Tibial artery (tissue), 4 donors: ENCODE results near the gene ERP27.
A peak's percentile ranks its signal among the peaks of the same experiment; 100 is the strongest.

Source experiments
- DNase-seq, 2 donors: peaks; one replicate each; pipeline ENCODE4 v3.0.0-alpha.2; 2019
- H3K27ac ChIP-seq, 2 donors: fragments of 200-600 bp; sonication (generic) in 1 of 2; 1 replicate in 1 of 2; 2 replicates in 1 of 2; pipeline ENCODE4 v1.5.1; 2018 to 2019; ENCODE audit warnings: mild to moderate bottlenecking in 1 of 2
- H3K27me3 ChIP-seq, 2 donors: fragments of 200-600 bp; sonication (generic) in 1 of 2; one replicate each; pipeline versions ENCODE4 v1.5.1 to v1.6.0; 2016 to 2019
- H3K36me3 ChIP-seq, 3 donors: fragments of 200-600 bp; sonication (generic) in 2 of 3; one replicate each; pipeline ENCODE4 v1.5.1; 2016 to 2019; ENCODE audit warnings: mild to moderate bottlenecking in 2 of 3
- H3K4me1 ChIP-seq, 4 donors: fragments of 200-600 bp; sonication (generic) in 2 of 4; 1 replicate in 3 of 4; 2 replicates in 1 of 4; pipeline ENCODE4 v1.5.1; 2016 to 2019
- H3K4me3 ChIP-seq, 2 donors: fragments of 200-600 bp; sonication (generic) in 1 of 2; 1 replicate in 1 of 2; 2 replicates in 1 of 2; pipeline ENCODE4 v1.5.1; 2018 to 2019; ENCODE audit warnings: mild to moderate bottlenecking in 2 of 2
- H3K9me3 ChIP-seq, 3 donors: fragments of 200-600 bp; sonication (generic) in 1 of 3; one replicate each; pipeline ENCODE4 v1.5.1; 2016 to 2019
- CTCF ChIP-seq, 2 experiments: fragments of 200-600 bp in 1 of 2; fragments of 450-650 bp in 1 of 2; IDR thresholded peaks; one replicate each; pipeline ENCODE4 v1.5.1; 2017 to 2019; ENCODE audit warnings: antibody characterized with exemption in 2 of 2, mild to moderate bottlenecking in 1 of 2, moderate library complexity in 1 of 2
- intact Hi-C: fragments of 100-400 bp; cut with DNase I; formaldehyde crosslinking; loops from one replicate; pipeline ENCODE4 v1.15.0; 2023; ENCODE audit warnings: low total_unique reads

ERP27 gene

DNA sequence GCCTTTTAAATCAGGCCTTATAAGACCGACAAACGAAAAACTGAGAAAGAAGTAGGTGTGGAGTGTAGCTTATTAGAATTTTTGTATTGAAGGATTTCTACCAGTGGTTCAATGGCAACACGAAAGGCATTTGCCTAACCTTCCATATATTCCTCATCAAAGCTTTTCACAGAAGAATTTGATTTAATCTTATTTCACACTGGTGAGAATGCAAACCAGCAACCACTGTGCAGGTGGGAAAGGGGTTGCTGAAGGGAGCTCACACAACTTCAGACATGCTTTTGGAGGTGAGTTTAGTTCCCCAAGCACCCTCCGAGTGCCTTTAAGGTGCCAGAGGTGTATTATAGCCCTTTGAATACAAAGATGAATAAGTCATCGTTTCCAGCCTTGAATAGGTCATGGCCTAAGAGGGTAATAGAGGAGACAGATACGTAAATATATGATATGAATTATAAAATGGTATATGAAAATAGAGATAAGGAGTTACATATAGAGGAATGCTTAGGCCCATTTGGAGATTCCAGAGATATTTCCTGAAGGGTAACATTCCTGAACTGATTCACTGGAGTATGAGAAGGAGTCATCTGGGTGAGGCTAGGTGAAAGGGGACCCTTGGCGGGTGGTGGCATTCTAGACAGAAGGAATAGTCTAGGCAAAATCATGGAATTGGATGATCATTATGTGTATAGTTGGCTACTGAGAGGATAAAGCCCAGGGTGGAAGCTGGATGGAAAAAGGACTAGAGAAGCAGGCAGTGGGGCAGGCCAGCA is 6.4 kb downstream of the ERP27 start:
- no peak for TF ChIP-seq CTCF (IDR thresholded peaks at IDR 0.05)
- no peak for DNase-seq
- Histone ChIP-seq H3K27me3 (no peaks in the 10 kb centered on the region), H3K4me3 (no peak overlapping the region), H3K4me1 (peaks cover 0 to 31% (median 18%) of the 10 kb centered on the region in 4 donors), H3K9me3 (no peaks in the 10 kb centered on the region), H3K27ac (peak overlapping the region in 1 of 2 donors; percentile 41), H3K36me3 (no peaks in the 10 kb centered on the region)
- intact Hi-C loops, result loop anchor here (10.0 kb wide), 1 partner anchor 53 kb away; no protein-coding TSS in a partner anchor

DNA sequence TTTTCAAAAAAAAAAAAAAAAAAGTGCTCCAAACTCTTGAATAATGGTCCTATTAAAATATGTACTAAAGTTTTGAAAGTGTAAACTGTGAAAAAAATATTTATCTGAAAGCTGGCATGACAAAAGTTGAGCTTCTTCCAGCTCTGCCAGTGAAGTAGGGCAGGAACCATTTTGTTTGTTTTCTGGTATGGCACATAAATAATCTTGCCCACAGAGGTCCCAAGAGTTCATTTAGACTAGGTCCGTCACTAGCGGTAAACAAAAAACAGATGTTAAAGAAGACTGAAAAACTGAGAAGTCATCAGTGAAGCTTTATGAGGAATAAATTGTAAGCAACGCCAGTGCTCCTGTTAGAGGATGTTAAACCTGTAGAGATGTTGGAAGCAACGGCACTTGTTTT is 7.0 kb downstream of the ERP27 start:
- intact Hi-C loops, result loop anchor here (10.0 kb wide), 1 partner anchor 53 kb away; no protein-coding TSS in a partner anchor
- H3K27ac ChIP-seq, result peak overlapping the region in 1 of 2 donors; percentile 41
- no peaks in the 10 kb centered on the region for H3K27me3 ChIP-seq
- no peak overlapping the region for H3K4me3 ChIP-seq
- no peak for DNase-seq
- H3K9me3 ChIP-seq, result no peaks in the 10 kb centered on the region
- no peak for TF ChIP-seq CTCF (IDR thresholded peaks at IDR 0.05)
- H3K4me1 ChIP-seq, result peaks cover 0 to 31% (median 18%) of the 10 kb centered on the region in 4 donors
- H3K36me3 ChIP-seq, result no peaks in the 10 kb centered on the region

- Histone ChIP-seq H3K4me1 (peaks cover 0 to 31% (median 18%) of the 10 kb centered on the region in 4 donors), H3K9me3 (no peaks in the 10 kb centered on the region), H3K27me3 (no peaks in the 10 kb centered on the region), H3K4me3 (no peak overlapping the region), H3K27ac (peak overlapping the region in 1 of 2 donors; percentile 41), H3K36me3 (no peaks in the 10 kb centered on the region)
- TF ChIP-seq CTCF (IDR thresholded peaks at IDR 0.05), result peak in 1 of 2 experiments; percentile 21
- DNase-seq, result no peak
- intact Hi-C loops, result loop anchor here (10.0 kb wide), 1 partner anchor 55 kb away; no protein-coding TSS in a partner anchor
Observed at GRCh38 chr12:14930299-14930698, 8.0 kb downstream of the ERP27 start.

DNA sequence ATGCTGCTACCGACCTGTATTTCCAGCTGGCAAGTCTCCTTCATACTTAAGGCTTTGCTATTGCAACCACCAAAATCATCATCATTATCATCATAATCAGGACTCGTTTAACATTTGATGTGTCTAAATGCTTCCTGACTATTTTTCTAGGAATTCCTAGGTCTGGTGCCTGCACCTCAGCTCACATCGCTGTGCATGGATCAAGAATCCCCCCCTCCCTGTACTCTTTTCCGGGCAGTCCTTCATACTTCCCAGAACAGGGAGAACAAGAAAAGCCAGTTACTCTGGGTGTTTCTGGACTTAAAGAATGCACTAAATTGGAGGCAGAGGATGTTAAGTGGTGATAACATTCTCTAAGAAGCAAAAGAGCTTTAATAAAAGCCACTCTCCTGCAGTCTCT is 9.4 kb downstream of the ERP27 start:
- Histone ChIP-seq H3K27ac (peak overlapping the region; percentile 38 to 41), H3K4me1 (peaks cover 0 to 31% (median 18%) of the 10 kb centered on the region in 4 donors), H3K9me3 (no peaks in the 10 kb centered on the region), H3K4me3 (no peak overlapping the region), H3K36me3 (no peaks in the 10 kb centered on the region), H3K27me3 (no peaks in the 10 kb centered on the region)
- no peak for TF ChIP-seq CTCF (IDR thresholded peaks at IDR 0.05)
- intact Hi-C loops, result no loop called here
- no peak for DNase-seq

DNA sequence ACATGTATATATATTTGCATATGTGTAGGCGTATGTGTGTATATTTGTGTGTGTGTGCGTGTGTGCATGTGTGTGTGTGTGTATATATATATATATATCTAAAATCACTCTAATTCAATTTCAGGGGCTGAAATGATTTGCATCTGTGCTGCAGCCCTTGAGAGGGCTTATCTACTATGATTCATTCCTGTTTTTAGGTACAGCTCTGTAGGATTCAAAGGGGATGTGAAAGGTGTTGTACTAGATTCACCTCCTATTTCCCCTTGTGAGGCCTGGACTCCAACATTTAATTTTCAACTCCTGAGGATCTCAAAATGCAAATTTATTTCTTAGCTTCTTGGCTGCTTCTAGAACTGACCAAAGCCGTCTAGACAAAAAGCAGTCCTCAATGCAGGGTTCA is 11.1 kb downstream of the ERP27 start:
- no peak for DNase-seq
- no peak for TF ChIP-seq CTCF (IDR thresholded peaks at IDR 0.05)
- peaks cover 0 to 31% (median 18%) of the 10 kb centered on the region in 4 donors for H3K4me1 ChIP-seq
- H3K36me3 ChIP-seq, result no peaks in the 10 kb centered on the region
- no peaks in the 10 kb centered on the region for H3K27me3 ChIP-seq
- intact Hi-C loops, result no loop called here
- H3K27ac ChIP-seq, result no peak overlapping the region
- H3K4me3 ChIP-seq, result no peak overlapping the region
- H3K9me3 ChIP-seq, result no peaks in the 10 kb centered on the region
